SIG-M5 treated with dmso at 0.1 percent for 504 hours (cell line): Measurements from ENCODE around the gene DESI2.
A peak's percentile ranks its signal among the peaks of the same experiment; 100 is the strongest.

ENCODE experiments used
- DNase-seq: peaks from one replicate; lab custom pipeline; 2025; ENCODE audit not compliant: unreplicated experiment; lab: John Stamatoyannopoulos, UW

DESI2 gene

DNA sequence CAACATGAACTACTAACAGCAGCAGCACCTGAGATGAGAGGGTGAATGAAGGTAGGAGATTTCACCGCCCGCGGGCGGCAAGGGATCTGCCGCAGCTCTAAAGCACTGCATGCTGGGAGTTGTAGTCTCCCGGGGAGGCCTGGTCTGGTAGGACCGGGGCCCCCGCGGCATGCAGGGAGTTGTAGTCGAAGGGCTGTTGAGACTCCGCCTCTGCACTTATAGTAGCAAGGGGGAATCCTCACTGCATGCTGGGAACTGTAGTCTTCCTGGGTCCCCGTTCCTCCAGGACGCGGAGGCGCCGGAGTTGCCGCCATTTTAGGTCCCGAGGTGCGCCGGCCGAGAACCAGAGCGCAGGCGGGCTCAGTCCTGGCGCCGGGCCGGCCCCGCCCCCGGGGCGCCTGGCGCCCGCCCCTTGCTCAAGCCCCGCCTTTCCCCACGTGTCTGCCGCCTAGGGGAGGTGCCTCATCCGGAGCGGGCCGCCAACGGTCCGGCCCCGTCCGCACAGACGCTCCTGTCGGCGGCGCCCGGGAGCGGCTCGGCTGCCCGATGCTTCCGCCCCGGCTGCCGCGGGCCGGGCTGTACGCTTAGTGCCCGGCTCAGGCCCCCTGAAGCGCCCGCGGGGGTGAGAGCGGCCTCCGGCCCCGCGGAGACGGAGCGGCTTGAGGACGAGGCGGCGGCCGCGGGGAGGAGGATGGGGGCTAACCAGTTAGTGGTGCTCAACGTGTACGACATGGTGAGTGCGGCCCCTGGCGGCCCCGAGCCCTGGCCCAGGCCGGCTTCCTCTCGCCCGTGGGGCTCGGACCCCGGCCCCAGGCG lies at the start of gene DESI2:
Gene DESI2 (plus strand): TSS at position 504 of the 816 bp plus-strand sequence. CDS start 188 bp downstream, at position 692.
- peak; percentile 99 for DNase-seq

DNA sequence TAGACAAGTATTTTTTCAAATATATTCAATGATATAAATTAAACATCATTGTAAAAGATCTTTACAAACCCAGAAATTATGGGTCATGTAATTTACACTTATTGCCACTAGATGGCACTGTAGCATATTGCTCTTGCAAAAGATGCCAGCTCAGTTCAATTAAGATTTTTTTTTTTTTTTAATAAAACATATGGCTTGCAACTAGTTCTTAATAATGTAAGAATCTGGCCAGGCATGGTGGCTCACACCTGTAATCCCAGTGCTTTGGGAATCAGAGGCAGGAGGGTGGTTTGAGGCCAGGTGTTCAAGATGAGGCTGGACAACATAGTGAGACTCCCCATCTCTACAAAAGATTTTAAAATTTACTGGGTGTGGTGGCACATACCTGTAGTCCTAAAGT lies 49.4 kb upstream of the DESI2 start:
- peak; percentile 26 for DNase-seq

DNA sequence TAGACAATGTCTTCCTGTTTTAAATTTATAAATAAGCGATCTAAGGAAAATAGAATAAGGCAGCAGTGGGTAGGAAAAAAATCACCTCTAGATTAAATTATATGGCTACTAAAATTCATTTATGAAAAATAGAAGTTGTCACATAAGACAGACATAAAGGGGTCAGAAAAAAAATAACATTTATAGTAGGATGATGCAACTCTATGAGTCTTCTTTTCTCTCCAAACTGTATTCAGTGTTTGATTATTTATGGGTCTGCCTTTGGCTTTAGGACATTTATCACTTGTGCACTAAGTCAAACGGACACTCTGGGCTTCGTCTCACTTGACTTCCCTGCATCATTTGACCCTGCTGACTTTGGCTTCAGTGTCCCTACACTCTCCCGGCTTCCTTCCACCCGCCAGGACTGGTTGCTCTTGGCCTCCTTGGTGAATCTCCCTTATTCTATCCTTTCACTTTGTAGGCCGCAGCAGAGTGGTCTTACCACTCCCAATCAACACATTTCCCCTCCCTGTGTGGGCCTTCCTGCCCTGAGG lies 47.0 kb upstream of the DESI2 start:
- no peak for DNase-seq

DNA sequence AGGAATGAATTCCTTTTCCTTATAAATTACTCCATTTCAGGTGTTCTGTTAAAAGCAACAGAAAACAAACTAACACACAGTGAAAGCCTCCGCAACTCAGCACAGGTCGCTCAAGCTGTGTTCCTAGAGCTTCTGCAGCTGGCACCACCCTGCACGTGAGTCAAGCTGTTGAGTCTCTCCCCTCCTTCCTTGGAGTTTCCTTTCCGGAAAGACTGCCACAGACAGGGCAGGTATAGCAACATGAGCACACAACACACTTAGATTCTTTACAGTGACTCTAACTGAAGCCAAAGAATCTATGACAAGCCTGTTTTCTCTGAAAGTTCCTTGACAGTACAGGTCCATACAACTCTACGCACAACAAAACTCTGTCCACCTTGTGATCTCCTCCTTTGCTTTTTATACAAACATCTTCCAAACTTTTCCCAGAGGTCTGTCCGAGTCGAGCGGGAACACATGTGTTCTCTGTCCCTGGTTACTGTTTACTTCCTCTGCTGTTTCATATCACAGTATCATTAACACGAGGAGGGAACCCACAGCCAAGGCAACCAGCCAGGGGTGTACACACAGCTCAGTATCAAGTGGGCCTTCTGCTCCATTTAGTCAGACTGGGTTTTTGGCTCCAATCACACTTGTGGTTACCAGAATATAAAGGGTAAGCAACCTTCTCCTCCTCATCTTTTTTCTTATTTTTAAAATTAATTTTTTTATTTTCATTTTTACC lies 38.7 kb upstream of the DESI2 start:
- no peak for DNase-seq

DNA sequence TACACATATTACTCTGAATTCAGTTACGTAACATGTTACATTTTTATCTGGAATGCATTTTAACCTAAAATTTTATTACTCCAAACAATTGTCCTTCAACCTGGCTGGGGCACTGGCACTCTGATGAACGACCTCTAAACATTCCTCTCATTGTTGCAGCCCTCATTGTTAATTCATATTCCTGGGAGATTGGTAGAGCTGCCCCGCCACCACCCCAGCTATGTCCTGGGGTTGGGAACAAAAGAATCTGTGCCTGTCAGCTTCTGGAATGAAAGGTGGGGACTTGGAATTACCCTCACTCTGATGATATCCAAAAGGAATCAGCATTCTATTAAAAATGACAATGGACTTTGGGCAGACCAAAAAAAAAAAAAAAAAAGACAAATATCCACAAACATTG lies 38.0 kb upstream of the DESI2 start:
- DNase-seq, result no peak

DNA sequence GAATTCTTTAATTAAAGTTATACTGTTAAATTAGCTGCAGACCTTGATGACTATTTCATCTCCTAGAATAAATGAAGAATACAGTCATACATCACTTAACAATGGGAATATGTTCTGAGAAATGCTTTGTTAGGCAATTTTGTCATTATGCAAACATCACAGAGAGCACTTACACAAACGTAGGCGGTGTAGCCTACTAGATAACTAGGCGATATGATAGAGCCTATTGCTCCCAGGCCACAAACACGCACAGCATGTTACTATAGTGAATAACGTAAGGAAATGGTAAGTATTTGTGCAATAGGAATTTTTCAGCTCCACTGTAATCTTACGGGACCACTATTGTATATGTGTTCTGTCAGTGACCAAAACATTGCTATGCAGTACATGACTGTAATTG lies 37.6 kb upstream of the DESI2 start:
- DNase-seq, result no peak

DNA sequence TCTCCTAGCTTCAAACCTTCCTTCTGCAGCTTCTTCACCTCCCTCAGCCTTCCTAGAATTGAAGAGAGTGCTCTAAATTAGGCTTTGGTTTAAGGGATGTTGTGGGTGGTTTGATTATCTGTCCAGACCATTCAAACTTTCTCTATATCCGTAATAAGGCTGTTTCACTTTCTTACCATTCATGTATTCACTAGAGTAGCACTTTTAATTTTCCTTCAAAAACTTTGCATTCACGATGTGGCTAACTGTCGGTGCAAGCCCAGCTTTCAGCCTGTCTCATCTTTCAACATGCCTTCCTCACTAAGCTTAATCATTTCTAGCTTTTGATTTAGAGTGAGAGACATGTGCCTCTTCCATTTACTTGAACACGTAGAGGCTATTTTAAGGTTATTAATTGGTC lies 26.2 kb upstream of the DESI2 start:
- no peak for DNase-seq

DNA sequence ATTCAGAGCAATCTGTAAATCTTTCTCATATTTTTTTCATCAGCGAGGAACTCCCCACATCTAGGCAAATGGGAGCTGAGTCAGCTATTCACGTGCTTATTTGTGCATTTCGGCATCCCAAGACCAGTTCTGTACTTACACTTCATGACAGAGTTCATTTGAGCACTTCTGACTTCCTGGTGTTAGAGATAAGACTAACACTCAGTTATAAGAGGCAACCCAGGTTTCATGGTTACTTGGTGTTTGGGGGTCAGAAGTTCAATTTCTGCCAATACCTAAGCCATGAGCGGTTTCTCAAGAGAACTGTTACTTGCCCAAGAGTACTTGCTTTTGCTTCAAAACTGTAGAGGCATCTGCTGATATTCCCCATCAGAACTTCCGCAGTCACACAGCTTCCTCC lies 24.1 kb upstream of the DESI2 start:
- DNase-seq, result no peak

DNA sequence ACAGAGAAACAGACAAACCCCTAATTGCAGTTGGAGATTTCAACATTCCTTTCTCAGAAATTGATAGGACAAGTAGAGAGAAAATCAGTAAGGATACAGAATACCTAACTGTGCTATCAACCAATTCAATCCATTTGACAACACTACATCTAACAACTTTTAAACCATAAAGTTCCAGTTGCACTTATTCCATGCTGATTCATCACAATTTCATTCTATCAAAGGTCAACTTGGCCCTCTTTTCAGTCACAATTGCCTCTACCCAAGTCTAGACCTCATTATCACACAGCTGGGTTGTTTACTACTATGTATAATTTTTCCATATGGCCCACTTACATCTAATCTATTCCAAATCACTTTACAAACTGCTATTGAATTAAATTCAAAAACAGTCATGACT lies 19.8 kb upstream of the DESI2 start:
- DNase-seq, result no peak

DNA sequence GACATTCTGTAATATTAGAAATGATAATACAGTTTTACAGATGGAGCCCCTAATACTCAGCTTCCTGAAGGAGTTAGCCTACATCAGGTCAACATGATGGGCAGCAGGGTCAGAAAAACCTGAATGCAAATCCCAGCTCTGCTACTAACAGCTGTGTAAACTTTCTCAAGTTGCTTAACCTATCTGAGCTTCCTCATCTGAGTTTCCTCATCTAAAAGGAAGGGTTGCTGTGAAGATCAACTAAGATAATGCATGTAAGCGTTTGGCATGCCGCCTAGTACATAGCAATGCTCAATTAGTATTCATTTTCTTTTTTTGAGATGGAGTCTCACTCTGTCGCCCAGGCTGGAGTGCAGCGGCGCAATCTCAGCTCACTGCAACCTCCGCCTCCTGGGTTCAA lies 18.4 kb upstream of the DESI2 start:
- DNase-seq, result peak; percentile 38

DNA sequence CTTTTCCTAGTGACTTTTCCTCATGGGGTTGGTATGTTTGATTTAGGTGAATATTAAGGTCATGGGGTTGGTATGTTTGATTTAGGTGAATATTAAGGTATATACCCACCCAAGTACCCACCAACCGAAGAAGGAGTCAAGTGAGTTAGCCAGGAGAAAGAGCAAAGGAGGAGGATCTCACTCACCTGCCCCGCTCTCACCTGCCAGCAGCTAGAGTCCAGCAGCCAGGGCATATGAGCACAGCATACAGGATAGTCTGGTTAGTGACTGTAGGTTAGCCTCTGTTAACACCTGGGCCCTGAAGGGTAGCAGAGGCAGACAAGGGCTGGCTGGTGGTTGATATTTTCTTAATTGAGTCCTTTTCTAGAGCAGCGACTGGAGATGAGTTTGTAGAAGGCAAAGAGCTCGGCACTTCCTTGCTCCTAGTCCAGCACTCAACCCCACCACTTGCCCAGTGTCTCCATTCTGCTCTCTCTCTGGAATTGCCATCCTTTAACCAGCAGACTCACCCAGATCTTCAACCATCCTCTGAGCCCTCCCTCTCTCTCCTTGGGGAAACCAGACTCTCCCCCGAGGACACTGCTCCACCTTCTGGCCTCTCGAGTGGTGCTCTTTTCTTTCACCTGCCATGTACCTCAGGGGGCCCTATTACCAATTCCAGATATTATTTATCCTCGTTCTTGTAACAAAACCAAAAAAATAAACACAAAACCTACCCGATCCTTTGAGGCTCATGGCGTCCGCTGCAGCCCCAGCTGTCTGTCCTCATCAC lies 16.3 kb upstream of the DESI2 start:
- no peak for DNase-seq

DNA sequence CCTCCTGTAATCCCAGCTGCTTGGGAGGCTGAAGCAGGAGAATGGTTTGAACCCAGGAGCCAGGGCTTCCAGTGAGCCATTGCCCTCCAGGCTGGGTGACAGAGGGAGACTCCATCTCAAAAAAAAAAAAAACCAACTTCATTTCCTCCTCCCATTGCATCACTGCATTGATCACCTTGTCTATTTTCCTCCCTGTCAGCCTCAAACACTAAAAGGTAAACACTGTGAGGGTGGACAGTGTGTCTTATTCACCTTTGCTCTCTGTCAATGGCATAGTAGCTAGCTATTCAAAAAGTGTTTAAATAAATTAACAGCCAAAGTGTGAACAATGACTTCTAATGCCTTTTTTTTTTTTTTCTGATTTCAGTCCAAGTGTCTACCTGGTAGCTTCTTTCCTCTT lies 13.4 kb upstream of the DESI2 start:
- DNase-seq, result no peak

DNA sequence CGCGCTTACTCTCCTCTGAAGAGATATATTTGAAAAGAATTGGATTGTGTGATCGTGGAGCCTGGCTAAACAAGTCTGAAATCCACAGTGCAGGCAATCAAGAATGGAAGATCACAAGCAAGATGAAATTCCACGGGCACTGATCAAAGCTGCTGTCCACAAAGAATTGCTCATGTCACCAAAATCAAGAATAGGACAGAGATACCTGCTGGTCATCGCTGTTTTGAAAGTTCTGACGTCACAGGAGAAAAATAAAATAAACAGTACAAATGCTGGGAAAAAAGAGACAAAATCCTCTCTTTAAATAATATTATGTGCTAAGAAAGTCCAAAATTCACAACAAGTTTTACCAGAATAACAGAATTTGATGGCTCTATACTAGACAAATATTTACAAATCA lies 12.0 kb upstream of the DESI2 start:
- DNase-seq, result no peak

DNA sequence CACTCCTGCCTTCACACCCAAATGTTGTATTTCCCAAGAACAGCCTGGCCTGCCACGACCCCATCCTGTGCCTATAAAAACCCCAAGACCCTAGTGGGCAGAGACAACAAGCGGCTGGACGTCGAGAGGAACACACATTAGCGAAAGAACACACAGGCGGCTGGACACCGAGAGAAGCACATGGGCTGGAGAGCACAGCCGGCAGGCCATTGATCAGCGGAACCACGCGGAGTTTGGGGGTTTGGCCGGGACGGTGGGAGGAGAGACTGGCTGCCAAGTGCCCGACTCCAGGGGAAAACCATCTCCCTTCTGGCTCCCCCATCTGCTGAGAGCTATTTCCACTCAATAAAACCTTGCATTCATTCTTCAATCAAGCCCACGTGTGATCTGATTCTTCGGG lies 10.4 kb upstream of the DESI2 start:
- no peak for DNase-seq

DNA sequence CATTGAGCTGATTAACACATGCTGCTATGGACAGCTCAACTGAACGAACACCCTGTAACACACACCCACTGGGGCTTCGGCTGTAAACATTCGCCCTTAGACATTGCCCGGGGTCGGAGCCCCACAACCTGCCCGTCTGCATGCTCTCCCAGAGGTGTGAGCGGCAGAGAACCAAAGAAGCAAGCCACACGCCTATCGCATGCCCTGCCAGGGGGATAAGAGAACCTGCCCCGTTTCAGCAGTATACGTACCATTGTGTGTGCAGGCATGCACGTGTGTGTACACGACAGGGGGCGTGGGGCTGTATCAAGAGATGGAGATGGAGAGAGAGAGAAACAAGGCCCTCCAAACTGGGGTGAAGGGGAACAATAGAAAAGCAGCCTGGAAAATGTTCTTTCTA lies 9.9 kb upstream of the DESI2 start:
- DNase-seq, result no peak

DNA sequence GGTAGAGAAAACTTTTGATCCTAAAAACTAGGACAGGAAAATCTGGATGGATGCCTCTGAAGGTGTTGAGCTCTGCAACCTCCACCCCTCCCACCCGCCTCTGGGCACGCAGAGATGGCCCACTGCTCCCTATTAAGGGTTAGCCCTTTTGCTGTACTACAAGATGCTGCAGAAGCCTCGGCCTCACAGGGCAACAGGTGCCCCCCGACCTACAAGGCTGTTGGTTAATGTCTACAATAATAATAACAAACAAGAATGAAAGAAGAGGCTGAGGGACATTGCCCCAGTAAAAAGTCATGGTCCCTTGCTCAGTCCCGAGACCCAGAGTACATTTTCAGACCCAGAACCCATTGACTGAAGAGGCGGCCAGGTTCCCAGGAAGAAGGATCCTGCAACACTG lies 7.5 kb upstream of the DESI2 start:
- DNase-seq, result no peak

DNA sequence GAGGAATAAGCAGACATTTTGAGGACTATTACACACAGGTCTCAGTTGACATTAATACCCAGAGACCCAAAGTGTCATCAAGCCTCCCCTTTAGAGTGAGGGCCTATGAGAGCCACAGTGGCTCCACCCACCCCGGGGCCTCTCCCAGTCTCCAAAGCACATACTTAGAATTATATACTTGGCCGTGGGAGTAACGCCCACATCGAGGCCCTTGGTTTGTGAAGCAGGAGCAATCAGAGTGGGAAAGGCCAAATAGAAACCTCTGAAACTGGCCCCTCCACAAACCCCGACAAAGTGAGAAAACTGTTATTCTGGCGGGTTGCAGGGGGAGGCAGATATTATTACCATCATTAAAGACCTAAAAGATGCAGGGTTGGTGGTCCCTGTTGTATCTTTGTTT lies 7.0 kb upstream of the DESI2 start:
- DNase-seq, result no peak

DNA sequence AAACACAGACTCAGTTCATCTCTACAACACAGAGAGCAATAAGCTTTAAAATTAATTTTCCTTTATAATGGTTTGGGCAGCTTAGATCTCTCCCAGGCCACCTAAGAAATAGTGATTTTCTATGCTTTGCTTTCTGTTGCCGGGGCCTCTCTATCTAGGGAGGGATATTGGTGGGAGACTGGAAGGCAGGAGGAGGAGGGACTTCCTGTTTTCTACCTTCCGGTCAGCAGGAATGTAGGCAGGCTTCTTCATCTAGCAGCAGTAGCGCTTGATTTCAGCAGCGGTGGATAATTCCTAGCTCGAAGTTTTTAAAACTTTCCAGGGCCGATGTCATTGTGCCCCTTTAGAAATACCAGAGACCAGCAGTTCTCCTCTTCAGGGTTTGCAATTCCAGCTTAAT lies 5.1 kb upstream of the DESI2 start:
- DNase-seq, result no peak

DNA sequence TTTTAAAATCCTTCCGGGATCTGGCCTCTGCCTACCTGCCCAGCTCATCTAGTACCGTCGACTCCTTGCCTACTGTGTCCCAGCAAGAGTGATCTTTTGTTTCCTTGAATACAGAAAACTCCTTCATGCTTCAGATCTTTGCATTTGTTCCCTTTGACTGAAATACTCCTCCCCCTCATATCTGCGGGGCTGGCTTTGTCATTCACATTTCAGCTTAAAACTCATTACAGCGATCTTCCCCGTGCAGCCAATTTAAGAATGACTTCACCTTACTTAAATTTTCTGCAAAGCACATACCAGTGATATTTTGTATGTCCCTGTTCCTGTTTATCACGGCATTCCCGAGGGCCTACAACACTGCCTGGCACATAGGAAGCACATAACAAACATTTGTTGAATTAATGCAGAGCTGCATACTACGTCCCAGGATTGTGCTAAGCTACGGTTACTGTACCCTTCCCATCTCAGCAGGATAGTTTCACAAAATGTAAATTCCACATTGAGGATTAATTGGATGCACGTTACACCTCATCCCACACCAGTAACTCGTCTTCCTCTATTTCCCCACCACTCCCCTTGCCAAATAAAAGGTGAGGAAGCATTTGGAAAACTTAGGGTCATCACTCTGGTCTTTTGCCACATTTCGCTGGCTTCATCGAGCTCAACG lies 837 bp upstream of the DESI2 start:
- no peak for DNase-seq

DNA sequence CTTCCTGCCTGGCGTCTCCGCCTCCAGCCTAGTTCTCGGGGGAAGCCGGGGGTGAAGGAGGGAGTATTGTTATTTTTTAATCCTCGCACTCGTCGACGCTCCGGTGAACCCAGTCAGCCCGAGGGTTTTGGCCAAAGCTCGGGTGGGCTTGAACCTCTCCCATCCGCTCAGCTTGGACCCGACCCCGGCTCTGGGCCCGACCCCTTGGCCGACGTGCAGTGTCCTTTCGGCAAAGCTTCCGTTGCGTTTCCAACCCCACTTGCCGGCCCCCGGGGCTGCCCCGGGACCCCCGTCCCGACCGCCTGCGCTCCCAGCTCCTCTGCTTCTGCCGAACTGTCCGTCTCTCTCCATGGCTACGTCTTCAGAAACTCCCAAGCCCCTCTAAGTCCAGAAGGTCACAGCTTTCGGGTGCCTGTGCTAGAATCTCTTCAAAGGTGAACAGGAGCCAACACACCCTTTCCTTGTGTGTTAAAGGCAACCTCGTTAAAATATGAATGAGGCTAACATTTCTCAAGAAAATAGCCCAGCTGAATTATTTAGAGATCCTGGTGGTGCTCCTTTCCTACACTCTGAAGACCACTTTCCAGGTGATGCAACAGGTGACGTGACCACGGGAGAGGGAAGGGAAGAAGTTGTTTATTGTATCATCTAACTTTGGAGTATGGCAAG lies 647 bp downstream of the DESI2 start:
- DNase-seq, result no peak
